Measurements from ENCODE around the gene PADI2.

Gene PADI2

DNA sequence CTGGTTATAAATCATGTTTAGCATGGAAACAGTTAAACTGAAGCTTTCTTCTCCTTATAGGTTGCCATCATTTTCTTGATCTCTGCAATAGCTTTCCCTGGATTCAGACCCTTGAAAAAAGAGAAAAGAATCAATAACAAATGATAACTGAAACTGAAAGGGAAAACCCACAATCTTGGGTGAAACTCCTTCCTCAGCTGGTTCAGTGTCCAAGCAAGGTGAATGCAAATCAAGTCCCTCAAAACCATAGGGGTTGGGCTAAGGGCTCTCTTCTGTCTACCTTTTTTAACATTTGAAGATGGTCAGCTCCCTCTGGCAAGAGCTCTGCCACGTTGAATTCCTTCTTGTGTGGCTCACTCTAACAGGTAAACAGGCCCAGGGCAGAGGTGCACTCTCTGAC lies 100.4 kb downstream of the PADI2 start:
- DNase-seq (ENCODE audit: low read depth in 3 of 3) = no peak

DNA sequence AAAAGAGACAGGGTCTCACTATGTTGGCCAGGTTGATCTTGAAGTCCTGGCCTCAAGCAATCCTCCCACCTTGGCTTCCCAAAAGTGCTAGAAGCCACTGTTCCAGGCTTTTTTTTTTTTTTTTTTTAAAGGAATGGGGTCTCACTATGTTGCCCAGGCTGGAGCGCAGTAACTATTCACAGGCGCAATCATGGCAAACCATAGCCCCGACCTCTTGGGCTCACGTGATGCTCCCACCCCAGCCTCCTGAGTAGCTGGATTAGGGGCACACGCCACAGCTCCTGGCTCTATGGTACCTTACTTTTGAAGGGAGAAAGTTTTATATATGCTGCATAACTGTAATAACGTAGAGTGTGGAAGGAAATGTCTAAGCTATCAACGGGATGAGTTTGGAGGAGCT lies 101.8 kb downstream of the PADI2 start:
- DNase-seq (ENCODE audit: low read depth in 3 of 3) = no peak

Measured in stimulated activated CD4-positive, alpha-beta T cell treated with anti-CD3 and anti-CD28 coated beads, TNF-alpha, amount 100 ng/mL, for 24 hours (primary cell).